GM23248 (cell line): ENCODE data around the gene ACSS1. TPM values are rescaled to one million over a fixed set of nuclear protein-coding genes. Genes with fewer than 3 reads are reported as not detected.

ENCODE experiments used
- DNase-seq: peaks from one replicate; pipeline ENCODE4 v3.0.0-alpha.2; 2015
- H2AFZ ChIP-seq: fragments of 200-600 bp; sonication (generic); 2 replicates; pipeline ENCODE4 v1.6.1; 2016; ENCODE audit warnings: antibody characterized with exemption
- H3F3A ChIP-seq: fragments of 200-600 bp; sonication (generic); 2 replicates; pipeline ENCODE4 v1.6.1; 2016; ENCODE audit warnings: mild to moderate bottlenecking, antibody characterized with exemption, mixed run types; ENCODE audit not compliant: insufficient read depth
- H3K27ac ChIP-seq: fragments of 200-600 bp; sonication (generic); 2 replicates; pipeline ENCODE4 v1.5.1; 2016; ENCODE audit warnings: mild to moderate bottlenecking
- H3K27me3 ChIP-seq: fragments of 200-600 bp; sonication (generic); replicated peaks from 2 replicates; pipeline ENCODE4 v1.6.1; 2016; ENCODE audit warnings: mild to moderate bottlenecking; ENCODE audit not compliant: insufficient read depth
- H3K36me3 ChIP-seq: fragments of 200-600 bp; sonication (generic); 2 replicates; pipeline ENCODE4 v1.6.1; 2016; ENCODE audit warnings: low read depth, mild to moderate bottlenecking
- H3K4me1 ChIP-seq: fragments of 200-600 bp; sonication (generic); 2 replicates; pipeline ENCODE4 v1.6.1; 2016; ENCODE audit warnings: mild to moderate bottlenecking; ENCODE audit not compliant: insufficient read depth
- H3K4me2 ChIP-seq: fragments of 200-600 bp; sonication (generic); one replicate; pipeline ENCODE4 v1.6.1; 2016; ENCODE audit warnings: mild to moderate bottlenecking; ENCODE audit not compliant: unreplicated experiment
- H3K4me3 ChIP-seq: fragments of 200-600 bp; sonication (generic); 2 replicates; pipeline ENCODE4 v1.5.1; 2016; ENCODE audit warnings: mild to moderate bottlenecking
- H3K79me2 ChIP-seq: fragments of 200-600 bp; sonication (generic); 2 replicates; pipeline ENCODE4 v1.6.1; 2016; ENCODE audit warnings: mild to moderate bottlenecking; ENCODE audit not compliant: insufficient read depth
- H3K9ac ChIP-seq: fragments of 200-600 bp; sonication (generic); 2 replicates; pipeline ENCODE4 v1.6.1; 2016; ENCODE audit warnings: mild to moderate bottlenecking
- H3K9me2 ChIP-seq: fragments of 200-600 bp; sonication (generic); 2 replicates; pipeline ENCODE4 v1.6.1; 2016; ENCODE audit warnings: mixed run types, mild to moderate bottlenecking, moderate library complexity; ENCODE audit not compliant: insufficient read depth
- H3K9me3 ChIP-seq: fragments of 200-600 bp; sonication (generic); one replicate; pipeline ENCODE4 v1.6.1; 2017; ENCODE audit warnings: low read depth
- H4K20me1 ChIP-seq: fragments of 200-600 bp; sonication (generic); 2 replicates; pipeline ENCODE4 v1.6.0; 2016; ENCODE audit not compliant: insufficient read depth
- EZH2 ChIP-seq: fragments of 200-600 bp; sonication (generic); IDR thresholded peaks from 2 replicates; pipeline ENCODE4 v1.6.1; 2018; ENCODE audit warnings: antibody characterized with exemption, mild to moderate bottlenecking; ENCODE audit not compliant: insufficient read depth, poor library complexity, severe bottlenecking
- EZH2phosphoT487 ChIP-seq: fragments of 200-600 bp; sonication (generic); IDR thresholded peaks from 2 replicates; pipeline ENCODE4 v1.6.1; 2018; ENCODE audit warnings: antibody characterized with exemption, moderate library complexity, mild to moderate bottlenecking, low read depth; ENCODE audit not compliant: insufficient read depth
- WGBS, 2 experiments: methylation state at CpG; one replicate each; pipeline ENCODE4 v1.1.6; 2015 to 2017; ENCODE audit warnings: low lambda C conversion rate in 2 of 2, low coverage in 1 of 2; ENCODE audit errors: missing lambda C conversion rate in 2 of 2; 5-methylcytosine and 5-hydroxymethylcytosine counted together
- in situ Hi-C: fragments of 300-500 bp; cut with MboI; formaldehyde crosslinking; loops from 2 replicates; pipeline ENCODE4 v1.15.0; 2020
- polyA plus RNA-seq: library from polyadenylated mRNA; unstranded; fragments of >200 nt; fragmentation: Nextera tagmentation; extraction: Ambion mirVana; gene quantifications from 2 replicates; pipeline ENCODE4 v1.2.1, GENCODE V29; 2016
- total RNA-seq: library from RNA; depleted of rRNA; stranded (reverse); fragments of >200 nt; shearing (Covaris generic); gene quantifications from 2 replicates; pipeline ENCODE4 v1.2.3, GENCODE V29; 2014

ACSS1 gene
- total and polyA plus RNA-seq, 2 experiments from 2014 or later = 0.94 to 1.1 TPM

- no peaks in the 10 kb centered on the region for H3K36me3 ChIP-seq
- H3K9me2 ChIP-seq = no peaks in the 10 kb centered on the region
- H3K4me3 ChIP-seq = no peak overlapping the region
- no peaks in the 10 kb centered on the region for H3K9me3 ChIP-seq
- no peak overlapping the region for H3K27ac ChIP-seq
- peaks cover 79% of the 10 kb centered on the region for H3K27me3 ChIP-seq
- in situ Hi-C loops = no loop called here
- no peaks in the 10 kb centered on the region for H3K4me1 ChIP-seq
- H3F3A ChIP-seq = no peaks in the 10 kb centered on the region
- no peak overlapping the region for H3K9ac ChIP-seq
- DNase-seq = no peak
- H3K4me2 ChIP-seq = no peak overlapping the region
- TF ChIP-seq EZH2phosphoT487 (peak; percentile 45; the same call in 1 of the 2 replicates), EZH2 (peak; percentile 64)
- 5 to 6% methylated on average over 46 to 54 of the region's 54 CpGs for WGBS, 2 experiments
- H3K79me2 ChIP-seq = no peaks in the 10 kb centered on the region
- no peak overlapping the region for H2AFZ ChIP-seq
- H4K20me1 ChIP-seq = no peaks in the 10 kb centered on the region
Measured at GRCh38 chr20:25083773-25084625, 26.1 kb upstream of the ACSS1 start.

GRCh38 chr20:25083141-25083772 lies 25.3 kb upstream of the ACSS1 start:
- WGBS, 2 experiments = 6% methylated on average over 44 of the region's 44 CpGs

DNA sequence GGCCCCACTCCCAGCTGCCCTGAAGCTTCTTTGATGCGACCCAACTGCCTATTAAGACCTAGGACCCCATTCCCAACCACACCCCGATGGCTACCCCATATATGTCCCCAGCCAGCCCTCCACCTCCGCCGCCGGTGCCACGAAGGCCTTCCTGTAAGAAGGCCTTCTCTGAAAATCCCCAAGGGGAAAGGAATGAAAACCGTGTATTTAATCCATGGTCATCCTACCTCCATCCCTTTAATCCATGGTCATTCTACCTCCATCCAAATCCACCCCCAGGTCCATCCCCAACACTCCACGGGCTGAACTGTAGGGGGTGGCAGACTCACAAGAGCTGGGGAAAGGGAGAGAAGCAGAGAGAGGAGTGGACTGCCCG lies 24.5 kb upstream of the ACSS1 start:
- no peak for DNase-seq
- Histone ChIP-seq H3K36me3 (no peaks in the 10 kb centered on the region), H2AFZ (no peak overlapping the region), H3K27me3 (peaks cover 88% of the 10 kb centered on the region), H3K27ac (no peak overlapping the region), H3K79me2 (no peaks in the 10 kb centered on the region), H3F3A (no peaks in the 10 kb centered on the region), H3K4me1 (peaks cover 2% of the 10 kb centered on the region; the same call in 1 of the 2 replicates), H3K4me2 (no peak overlapping the region), H3K9me2 (no peaks in the 10 kb centered on the region), H4K20me1 (no peaks in the 10 kb centered on the region), H3K9ac (no peak overlapping the region), H3K9me3 (no peaks in the 10 kb centered on the region), H3K4me3 (no peak overlapping the region)
- in situ Hi-C loops = no loop called here
- TF ChIP-seq EZH2phosphoT487 (no peak), EZH2 (no peak)
- 10 to 14% methylated on average over 9 of the region's 9 CpGs for WGBS, 2 experiments

More at GRCh38 chr20:25083141-25083772, 25.3 kb upstream of the ACSS1 start:
- Histone ChIP-seq H3K4me2 (no peak overlapping the region), H3K9me3 (no peaks in the 10 kb centered on the region), H3K79me2 (no peaks in the 10 kb centered on the region), H3K9ac (no peak overlapping the region), H3K9me2 (no peaks in the 10 kb centered on the region), H3K4me3 (no peak overlapping the region), H2AFZ (no peak overlapping the region), H3K36me3 (no peaks in the 10 kb centered on the region), H3K27me3 (peaks cover 83% of the 10 kb centered on the region), H4K20me1 (no peaks in the 10 kb centered on the region), H3K4me1 (no peaks in the 10 kb centered on the region), H3K27ac (no peak overlapping the region), H3F3A (no peaks in the 10 kb centered on the region)
- DNase-seq = no peak
- in situ Hi-C loops = no loop called here
- TF ChIP-seq EZH2 (no peak), EZH2phosphoT487 (0 out of 2 replicates have a peak, but pooled peaks have one; percentile 29)

- no peak within 1 kb of the TSS for H3K4me2 ChIP-seq
- DNase-seq = no peak
- in situ Hi-C loops = no loop called here
- H3K79me2 ChIP-seq = no peaks in the 10 kb centered on the region
- H3K27me3 ChIP-seq = peaks cover 93% of the 10 kb centered on the region
- TF ChIP-seq EZH2phosphoT487 (no peak), EZH2 (no peak)
- no peaks in the 10 kb centered on the region for H3K9me3 ChIP-seq
- no peaks in the 10 kb centered on the region for H4K20me1 ChIP-seq
- no peaks in the 10 kb centered on the region for H3K9me2 ChIP-seq
- no peak within 1 kb of the TSS for H2AFZ ChIP-seq
- no peak within 1 kb of the TSS for H3K27ac ChIP-seq
- no peaks in the 10 kb centered on the region for H3K36me3 ChIP-seq
- 10 to 18% methylated on average over 43 to 49 of the region's 67 CpGs for WGBS, 2 experiments
- H3K4me1 ChIP-seq = peaks cover 8% of the 10 kb centered on the region; the same call in 1 of the 2 replicates
- H3F3A ChIP-seq = no peaks in the 10 kb centered on the region
- no peak within 1 kb of the TSS for H3K9ac ChIP-seq
- H3K4me3 ChIP-seq = no peak within 1 kb of the TSS
Measured at GRCh38 chr20:25081730-25082497, 24.0 kb upstream of the ACSS1 start, which contains the start of gene VSX1. VSX1 (minus strand) TSS chr20:25082141; CDS start chr20:25082096, 45 bp downstream.
